Measurements from ENCODE around the gene GLRX5.

GLRX5 gene

GRCh38 chr14:95518045-95518751, 16.7 kb upstream of the GLRX5 start:
- peak; percentile 61 to 81 (median 80) for DNase-seq

GRCh38 chr14:95519699-95520098, 15.2 kb upstream of the GLRX5 start:
- DNase-seq, result peak; percentile 88 to 93 (median 92)

GRCh38 chr14:95520346-95520745, 14.5 kb upstream of the GLRX5 start:
- peak; percentile 80 to 87 (median 80) for DNase-seq

GRCh38 chr14:95521001-95521400, 13.8 kb upstream of the GLRX5 start:
- no peak for DNase-seq

- DNase-seq, result peak in 2 of 3 donors; percentile 32 to 34
These were observed 12.7 kb upstream of the GLRX5 start for GRCh38 chr14:95522116-95522515.

GRCh38 chr14:95522556-95522955, 12.3 kb upstream of the GLRX5 start:
- peak; percentile 42 to 67 (median 60) for DNase-seq

GRCh38 chr14:95523051-95523814, 11.6 kb upstream of the GLRX5 start:
- no peak for DNase-seq

GRCh38 chr14:95523815-95524448, 10.9 kb upstream of the GLRX5 start:
- peak in 1 of 3 donors; percentile 40 for DNase-seq

GRCh38 chr14:95524706-95525512, 9.9 kb upstream of the GLRX5 start:
- DNase-seq, result no peak

- DNase-seq, result no peak
These were observed 8.9 kb upstream of the GLRX5 start for GRCh38 chr14:95525999-95526398.

- DNase-seq, result peak; percentile 38 to 60 (median 58)
These were observed 8.1 kb upstream of the GLRX5 start for GRCh38 chr14:95526483-95527386.

- DNase-seq, result peak; percentile 75 to 79 (median 78)
These were observed 7.4 kb upstream of the GLRX5 start for GRCh38 chr14:95527387-95528002.

GRCh38 chr14:95529216-95529615, 5.6 kb upstream of the GLRX5 start:
- no peak for DNase-seq

- DNase-seq, result no peak
These were observed 4.2 kb upstream of the GLRX5 start for GRCh38 chr14:95530473-95531276.

- peak in 2 of 3 donors; percentile 39 to 63 for DNase-seq
These were observed 3.4 kb upstream of the GLRX5 start for GRCh38 chr14:95531473-95531872.

- no peak for DNase-seq
These were observed 2.9 kb upstream of the GLRX5 start for GRCh38 chr14:95531969-95532368.

- peak in 1 of 3 donors; percentile 47 for DNase-seq
These were observed 1.4 kb upstream of the GLRX5 start for GRCh38 chr14:95533391-95533821.

GRCh38 chr14:95533822-95534221, 1.0 kb upstream of the GLRX5 start:
- peak; percentile 60 to 72 (median 66) for DNase-seq

GRCh38 chr14:95535226-95536021, 574 bp downstream of the GLRX5 start:
- DNase-seq, result peak in 1 of 3 donors; percentile 41
